H9 (cell line): ENCODE data around the gene MAP7. TPM values are rescaled to one million over a fixed set of nuclear protein-coding genes. Genes with fewer than 3 reads are reported as not detected.

Experiments
- DNase-seq: peaks from one replicate; pipeline ENCODE4 v3.0.0-alpha.2; 2017
- H2AFZ ChIP-seq: one replicate; pipeline ENCODE4 v1.6.1; 2013; ENCODE audit warnings: mild to moderate bottlenecking, low read length, control low read depth, moderate library complexity
- H2AK5ac ChIP-seq: 2 replicates; pipeline ENCODE4 v1.6.1; 2013; ENCODE audit warnings: low read length, control low read depth, mixed read lengths; ENCODE audit not compliant: insufficient read length
- H2BK120ac ChIP-seq: one replicate; pipeline ENCODE4 v1.6.1; 2013; ENCODE audit warnings: low read depth, mild to moderate bottlenecking, low read length, control low read depth, inconsistent platforms; ENCODE audit not compliant: poor library complexity, severe bottlenecking
- H2BK12ac ChIP-seq: 2 replicates; pipeline ENCODE4 v1.6.1; 2013; ENCODE audit warnings: low read length, control low read depth, mixed read lengths, low read depth; ENCODE audit not compliant: insufficient read length
- H2BK15ac ChIP-seq: 2 replicates; pipeline ENCODE4 v1.6.1; 2013; ENCODE audit warnings: low read depth, low read length, control low read depth
- H2BK20ac ChIP-seq: one replicate; pipeline ENCODE4 v1.6.1; 2013; ENCODE audit warnings: low read depth, mild to moderate bottlenecking, low read length, control low read depth, inconsistent platforms; ENCODE audit not compliant: poor library complexity, severe bottlenecking
- H2BK5ac ChIP-seq: 2 replicates; pipeline ENCODE4 v1.6.1; 2013; ENCODE audit warnings: low read length, control low read depth, mixed read lengths; ENCODE audit not compliant: insufficient read length
- H3K14ac ChIP-seq: 2 replicates; pipeline ENCODE4 v1.6.1; 2013; ENCODE audit warnings: low read length, control low read depth; ENCODE audit not compliant: insufficient read depth
- H3K18ac ChIP-seq: 2 replicates; pipeline ENCODE4 v1.6.1; 2013; ENCODE audit warnings: low read depth, mild to moderate bottlenecking, mixed read lengths, low read length, control low read depth; ENCODE audit not compliant: insufficient read length
- H3K23ac ChIP-seq: 2 replicates; pipeline ENCODE4 v1.6.1; 2013; ENCODE audit warnings: low read length, control low read depth, mixed read lengths, low read depth; ENCODE audit not compliant: insufficient read length
- H3K23me2 ChIP-seq: 2 replicates; pipeline ENCODE4 v1.6.1; 2013; ENCODE audit warnings: low read depth, mild to moderate bottlenecking, mixed read lengths, low read length, control low read depth; ENCODE audit not compliant: insufficient read length, poor library complexity, severe bottlenecking
- H3K27ac ChIP-seq: 2 replicates; pipeline ENCODE4 v1.5.1; 2013; ENCODE audit warnings: low read length, control low read depth, mixed read lengths, low read depth; ENCODE audit not compliant: insufficient read length
- H3K27me3 ChIP-seq: 2 replicates; pipeline ENCODE4 v1.6.1; 2013; ENCODE audit warnings: low read length, control low read depth, inconsistent platforms; ENCODE audit not compliant: insufficient read depth
- H3K4ac ChIP-seq: 2 replicates; pipeline ENCODE4 v1.6.1; 2013; ENCODE audit warnings: low read depth, mild to moderate bottlenecking, control low read depth, inconsistent platforms, low read length, moderate library complexity
- H3K4me1 ChIP-seq: 2 replicates; pipeline ENCODE4 v1.6.1; 2013; ENCODE audit warnings: low read length, control low read depth, inconsistent platforms; ENCODE audit not compliant: insufficient read depth
- H3K4me2 ChIP-seq: 2 replicates; pipeline ENCODE4 v1.6.1; 2013; ENCODE audit warnings: low read length, control low read depth, mixed read lengths; ENCODE audit not compliant: insufficient read length, insufficient read depth
- H3K56ac ChIP-seq: 2 replicates; pipeline ENCODE4 v1.6.1; 2013; ENCODE audit warnings: low read depth, mild to moderate bottlenecking, mixed read lengths, low read length, control low read depth; ENCODE audit not compliant: insufficient read length
- H3K79me1 ChIP-seq: 2 replicates; pipeline ENCODE4 v1.6.1; 2013; ENCODE audit warnings: low read depth, mild to moderate bottlenecking, moderate library complexity, low read length, control low read depth, inconsistent platforms; ENCODE audit not compliant: insufficient read depth, poor library complexity, severe bottlenecking
- H3K79me2 ChIP-seq: 2 replicates; pipeline ENCODE4 v1.6.1; 2013; ENCODE audit warnings: low read length, control low read depth, inconsistent platforms; ENCODE audit not compliant: insufficient read depth
- H3K9ac ChIP-seq: 2 replicates; pipeline ENCODE4 v1.6.1; 2013; ENCODE audit warnings: low read length, control low read depth, mixed read lengths; ENCODE audit not compliant: insufficient read length; ENCODE audit errors: extremely low read depth
- H3K9me3 ChIP-seq: one replicate; pipeline ENCODE4 v1.6.1; 2013; ENCODE audit warnings: low read depth, low read length, inconsistent platforms; ENCODE audit not compliant: control insufficient read depth
- H3T11ph ChIP-seq: one replicate; pipeline ENCODE4 v1.6.1; 2013; ENCODE audit warnings: mild to moderate bottlenecking, low read length, control low read depth, inconsistent platforms
- H4K20me1 ChIP-seq: one replicate; pipeline ENCODE4 v1.6.1; 2013; ENCODE audit not compliant: control insufficient read depth, insufficient read length, insufficient read depth
- H4K5ac ChIP-seq: 2 replicates; pipeline ENCODE4 v1.6.1; 2013; ENCODE audit warnings: low read depth, mild to moderate bottlenecking, mixed read lengths, low read length, control low read depth; ENCODE audit not compliant: insufficient read length
- H4K8ac ChIP-seq: replicated peaks from 2 replicates; pipeline ENCODE4 v1.6.1; 2013; ENCODE audit warnings: low read length, control low read depth, mixed read lengths, low read depth; ENCODE audit not compliant: insufficient read length
- H4K91ac ChIP-seq: 2 replicates; pipeline ENCODE4 v1.6.1; 2013; ENCODE audit warnings: low read depth, mild to moderate bottlenecking, moderate library complexity, mixed read lengths, low read length, control low read depth; ENCODE audit not compliant: insufficient read length
- H3K27ac Mint-ChIP-seq, 3 experiments: 2 replicates in 2 of 3; 3 replicates in 1 of 3; pipeline ENCODE4 v1.8.0; 2020 to 2021; ENCODE audit warnings: mixed read lengths in 3 of 3, mild to moderate bottlenecking in 1 of 3, moderate library complexity in 1 of 3
- H3K27me3 Mint-ChIP-seq: 2 replicates; pipeline ENCODE4 v1.8.0; 2021; ENCODE audit warnings: low read depth, mild to moderate bottlenecking, moderate library complexity, mixed read lengths
- H3K36me3 Mint-ChIP-seq, 3 experiments: 2 replicates in 2 of 3; 3 replicates in 1 of 3; pipeline ENCODE4 v1.8.0; 2020 to 2021; ENCODE audit warnings: low read depth in 3 of 3, mixed read lengths in 3 of 3; ENCODE audit not compliant: insufficient read depth in 1 of 3
- H3K4me1 Mint-ChIP-seq, 2 experiments: 2 replicates each; pipeline ENCODE4 v1.8.0; 2020; ENCODE audit warnings: mixed read lengths in 2 of 2
- H3K4me3 Mint-ChIP-seq, 2 experiments: 2 replicates in 1 of 2; 3 replicates in 1 of 2; pipeline ENCODE4 v1.8.0; 2020 to 2021; ENCODE audit warnings: mild to moderate bottlenecking in 2 of 2, mixed read lengths in 2 of 2, moderate library complexity in 1 of 2
- H3K9me3 Mint-ChIP-seq, 2 experiments: 2 replicates in 1 of 2; 3 replicates in 1 of 2; pipeline ENCODE4 v1.8.0; 2020; ENCODE audit warnings: mild to moderate bottlenecking in 2 of 2, mixed read lengths in 2 of 2, moderate library complexity in 1 of 2
- WGBS: extraction: QIAGEN DNeasy Blood & Tissue Kit; methylation state at CpG from one replicate; pipeline ENCODE4 v1.1.7; 2013; ENCODE audit warnings: missing lambda C conversion rate, low lambda C conversion rate, mixed read lengths; ENCODE audit not compliant: insufficient read length; ENCODE audit errors: extremely low coverage; 5-methylcytosine and 5-hydroxymethylcytosine counted together
- total RNA-seq: library from RNA; stranded (reverse); gene quantifications from 2 replicates; pipeline ENCODE4 v1.2.1, GENCODE V29; 2021
- TF ChIP-seq, protein P1 (sequence below): fragments of 200-600 bp; sonication (generic); conservative IDR thresholded peaks from 3 replicates; pipeline ENCODE4 v1.8.0; 2021; ENCODE audit warnings: antibody characterized with exemption, mild to moderate bottlenecking

Gene MAP7
- total RNA-seq, 1 experiment from 2014 or later: 51.1 TPM

DNA sequence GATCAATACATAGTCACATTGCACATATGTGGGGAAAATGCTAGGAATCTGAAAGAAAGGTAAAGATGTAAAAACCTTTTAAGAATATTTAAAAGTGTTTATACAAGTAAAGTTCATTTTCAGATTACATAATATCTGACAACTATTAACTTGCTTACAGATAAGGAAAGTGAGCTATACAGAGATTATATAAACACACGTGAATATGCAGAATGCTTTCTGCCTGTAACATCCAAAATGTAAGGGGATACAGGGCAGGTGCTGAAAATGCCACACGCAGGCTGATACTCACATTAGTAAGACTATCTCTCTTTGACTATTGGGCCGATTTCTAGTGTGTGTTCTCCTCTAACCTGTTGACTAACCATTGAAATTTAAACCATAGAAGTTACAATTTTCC lies 17.9 kb upstream of the MAP7 start:
- no peak overlapping the region for H3K56ac ChIP-seq
- Mint-ChIP-seq H3K27me3 (no peaks in the 10 kb centered on the region), H3K4me3 (no peak overlapping the region), H3K27ac (no peak overlapping the region), H3K36me3 (peaks cover 10 to 27% (median 26%) of the 10 kb centered on the region in 3 experiments), H3K4me1 (peaks cover 7 to 8% of the 10 kb centered on the region in 2 experiments), H3K9me3 (peaks cover 21 to 24% of the 10 kb centered on the region in 2 experiments)
- no peaks in the 10 kb centered on the region for H3K27me3 ChIP-seq
- no peak overlapping the region for H2AK5ac ChIP-seq
- no peak overlapping the region for H2BK12ac ChIP-seq
- no peaks in the 10 kb centered on the region for H4K20me1 ChIP-seq
- no peaks in the 10 kb centered on the region for H3K79me1 ChIP-seq
- no peak overlapping the region for H3K9ac ChIP-seq
- no peak overlapping the region for H4K8ac ChIP-seq
- no peak overlapping the region for H2BK5ac ChIP-seq
- H4K91ac ChIP-seq: no peak overlapping the region
- H3K4me2 ChIP-seq: no peak overlapping the region
- peaks cover 11% of the 10 kb centered on the region for H3K9me3 ChIP-seq
- DNase-seq: no peak
- H2BK120ac ChIP-seq: no peak overlapping the region
- no peak overlapping the region for H2BK15ac ChIP-seq
- no peak overlapping the region for H4K5ac ChIP-seq
- H3K23ac ChIP-seq: no peak overlapping the region
- no peaks in the 10 kb centered on the region for H3K23me2 ChIP-seq
- no peak overlapping the region for H3K27ac ChIP-seq
- no peak overlapping the region for H2BK20ac ChIP-seq
- H3K4me1 ChIP-seq: no peaks in the 10 kb centered on the region
- H3K18ac ChIP-seq: no peak overlapping the region
- H3K4ac ChIP-seq: no peak overlapping the region
- no peak overlapping the region for H3T11ph ChIP-seq
- H2AFZ ChIP-seq: no peak overlapping the region
- no peak overlapping the region for H3K14ac ChIP-seq
- TF ChIP-seq, protein P1, sequence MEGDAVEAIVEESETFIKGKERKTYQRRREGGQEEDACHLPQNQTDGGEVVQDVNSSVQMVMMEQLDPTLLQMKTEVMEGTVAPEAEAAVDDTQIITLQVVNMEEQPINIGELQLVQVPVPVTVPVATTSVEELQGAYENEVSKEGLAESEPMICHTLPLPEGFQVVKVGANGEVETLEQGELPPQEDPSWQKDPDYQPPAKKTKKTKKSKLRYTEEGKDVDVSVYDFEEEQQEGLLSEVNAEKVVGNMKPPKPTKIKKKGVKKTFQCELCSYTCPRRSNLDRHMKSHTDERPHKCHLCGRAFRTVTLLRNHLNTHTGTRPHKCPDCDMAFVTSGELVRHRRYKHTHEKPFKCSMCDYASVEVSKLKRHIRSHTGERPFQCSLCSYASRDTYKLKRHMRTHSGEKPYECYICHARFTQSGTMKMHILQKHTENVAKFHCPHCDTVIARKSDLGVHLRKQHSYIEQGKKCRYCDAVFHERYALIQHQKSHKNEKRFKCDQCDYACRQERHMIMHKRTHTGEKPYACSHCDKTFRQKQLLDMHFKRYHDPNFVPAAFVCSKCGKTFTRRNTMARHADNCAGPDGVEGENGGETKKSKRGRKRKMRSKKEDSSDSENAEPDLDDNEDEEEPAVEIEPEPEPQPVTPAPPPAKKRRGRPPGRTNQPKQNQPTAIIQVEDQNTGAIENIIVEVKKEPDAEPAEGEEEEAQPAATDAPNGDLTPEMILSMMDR: no peak
- WGBS: no CpG with 5 or more reads among the region's 3 CpGs
- H3K79me2 ChIP-seq: no peaks in the 10 kb centered on the region
